Mononuclear cell (primary cell): ENCODE measurements around the gene SDHC. TPM values are rescaled to one million over a fixed set of nuclear protein-coding genes. Genes with fewer than 3 reads are reported as not detected.

Source experiments
- H3K27me3 ChIP-seq: 2 replicates; pipeline ENCODE4 v1.6.0; 2011; ENCODE audit warnings: low read length, control low read depth; ENCODE audit not compliant: insufficient read depth
- H3K4me1 ChIP-seq: 2 replicates; pipeline ENCODE4 v1.5.1; 2011; ENCODE audit warnings: mild to moderate bottlenecking, low read length, control low read depth; ENCODE audit not compliant: insufficient read depth
- H3K4me3 ChIP-seq: 2 replicates; pipeline ENCODE4 v1.5.1; 2011; ENCODE audit warnings: mild to moderate bottlenecking, low read length, moderate library complexity
- H3K9me3 ChIP-seq: 2 replicates; pipeline ENCODE4 v1.5.1; 2011; ENCODE audit warnings: low read depth, mild to moderate bottlenecking, control low read depth, low read length
- total RNA-seq: library from RNA; depleted of rRNA; stranded (reverse); fragments of >200 nt; gene quantifications from one replicate; pipeline ENCODE4 v1.2.3, GENCODE V29; 2012

SDHC gene, protein sequence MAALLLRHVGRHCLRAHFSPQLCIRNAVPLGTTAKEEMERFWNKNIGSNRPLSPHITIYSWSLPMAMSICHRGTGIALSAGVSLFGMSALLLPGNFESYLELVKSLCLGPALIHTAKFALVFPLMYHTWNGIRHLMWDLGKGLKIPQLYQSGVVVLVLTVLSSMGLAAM
- total RNA-seq, result 22.7 TPM

DNA sequence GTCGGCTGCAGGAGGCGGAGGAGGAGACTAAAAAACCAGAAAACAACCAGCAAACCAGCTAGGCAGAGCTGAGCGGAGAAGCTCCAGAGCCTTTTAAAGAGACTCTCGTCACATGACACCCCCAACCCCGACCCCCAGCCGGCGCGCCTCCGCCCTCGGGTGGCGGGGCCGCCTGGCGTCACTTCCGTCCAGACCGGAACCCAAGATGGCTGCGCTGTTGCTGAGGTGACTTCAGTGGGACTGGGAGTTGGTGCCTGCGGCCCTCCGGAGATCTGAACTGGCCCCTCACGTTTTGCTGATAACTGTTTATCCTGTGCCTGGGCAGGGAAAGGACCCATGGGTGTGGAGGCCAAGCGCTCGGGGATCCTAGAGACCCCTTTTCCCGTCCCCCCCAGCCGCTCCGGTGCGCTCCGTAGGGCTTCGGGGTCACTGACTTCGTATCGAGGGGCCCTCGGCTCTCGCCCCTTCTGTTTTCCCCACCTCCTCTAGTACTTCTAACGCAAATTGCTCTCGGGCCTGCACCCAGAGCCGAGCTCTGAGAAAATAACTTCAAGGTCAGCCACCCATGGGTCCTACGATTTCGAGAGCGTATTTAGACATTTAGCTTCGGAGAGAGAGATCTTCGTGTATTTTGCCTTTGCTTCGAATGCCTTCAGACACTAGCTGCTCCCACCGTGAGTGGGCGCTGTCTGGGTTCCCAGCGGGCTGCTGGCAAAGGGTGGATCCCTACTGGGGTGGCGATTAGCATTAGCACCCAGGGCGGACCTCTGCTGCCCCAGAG, at the start of gene SDHC:
Gene SDHC (plus strand): TSS at position 181 of the 781 bp plus-strand sequence. CDS start 25 bp downstream, at position 206.
- Histone ChIP-seq H3K4me3 (peak within 1 kb of the TSS; percentile 78), H3K9me3 (no peaks in the 10 kb centered on the region), H3K4me1 (peaks cover 13% of the 10 kb centered on the region), H3K27me3 (no peaks in the 10 kb centered on the region)

DNA sequence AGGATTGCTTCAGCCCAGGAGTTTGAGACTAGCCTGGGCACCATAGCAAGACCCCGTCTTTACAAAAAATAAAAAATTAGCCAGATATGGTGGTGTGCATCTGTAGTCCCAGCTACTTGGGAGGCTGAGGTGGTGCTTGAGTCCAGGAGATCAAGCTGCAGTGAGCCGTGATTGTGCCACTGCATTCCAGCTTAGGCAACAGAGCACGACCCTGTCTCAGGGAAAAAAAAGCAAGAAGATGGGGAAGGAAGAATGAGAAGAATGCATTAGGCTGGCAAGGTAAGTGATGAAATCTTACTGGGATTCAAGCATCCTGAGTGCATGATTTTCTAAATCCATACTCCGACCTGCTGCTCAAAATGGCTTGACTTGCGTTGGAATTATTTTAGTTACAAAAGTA, 48.9 kb upstream of the SDHC start:
- Histone ChIP-seq H3K27me3 (peaks cover 14% of the 10 kb centered on the region), H3K4me3 (no peak overlapping the region)

DNA sequence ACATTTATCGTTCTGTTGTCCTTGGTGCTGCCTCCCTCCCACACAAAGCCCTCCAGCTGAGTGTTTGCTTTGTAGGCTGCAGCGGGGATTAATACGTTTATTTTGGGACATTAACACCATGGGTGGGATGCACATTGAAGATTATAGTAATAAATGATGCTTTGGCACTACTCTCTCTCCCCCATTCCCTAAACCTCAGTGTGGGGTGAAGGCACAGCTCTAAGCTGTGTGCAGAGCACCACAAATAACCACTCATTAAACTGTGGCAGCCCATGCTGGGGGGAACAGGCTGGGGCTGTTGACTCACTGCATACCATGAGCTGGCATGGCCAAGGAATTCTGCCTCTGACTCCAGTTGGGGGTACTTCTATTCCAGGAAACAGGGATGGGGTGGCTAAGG, 48.0 kb upstream of the SDHC start:
- no peak overlapping the region for H3K4me3 ChIP-seq
- H3K9me3 ChIP-seq, result no peaks in the 10 kb centered on the region

More for the DNA sequence above, 48.9 kb upstream of the SDHC start:
- Histone ChIP-seq H3K9me3 (no peaks in the 10 kb centered on the region), H3K4me1 (peaks cover 8% of the 10 kb centered on the region)

DNA sequence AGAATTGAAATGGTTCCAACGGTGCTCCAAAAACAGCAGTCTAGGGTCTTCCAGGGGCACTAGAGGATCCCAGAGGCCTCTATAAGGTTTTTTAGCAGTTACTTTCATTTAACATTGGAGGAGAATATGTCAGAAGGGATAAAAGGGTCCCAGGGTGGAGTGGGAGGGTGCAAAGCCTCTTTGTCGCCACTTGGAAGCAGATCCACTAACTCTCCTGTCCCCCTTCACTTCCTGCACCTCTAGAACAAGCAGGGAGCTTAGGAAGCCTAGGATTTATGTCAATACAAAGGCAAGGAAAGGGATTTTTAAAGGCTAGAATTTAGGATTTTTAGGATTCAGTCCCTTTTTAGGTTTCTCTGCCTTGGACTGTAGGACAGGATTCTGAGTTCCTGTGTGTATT, 47.3 kb upstream of the SDHC start:
- Histone ChIP-seq H3K9me3 (no peaks in the 10 kb centered on the region), H3K27me3 (no peaks in the 10 kb centered on the region), H3K4me3 (no peak overlapping the region), H3K4me1 (peaks cover 8% of the 10 kb centered on the region)

More for the DNA sequence above, 48.0 kb upstream of the SDHC start:
- Histone ChIP-seq H3K27me3 (peaks cover 5% of the 10 kb centered on the region), H3K4me1 (peaks cover 8% of the 10 kb centered on the region)

DNA sequence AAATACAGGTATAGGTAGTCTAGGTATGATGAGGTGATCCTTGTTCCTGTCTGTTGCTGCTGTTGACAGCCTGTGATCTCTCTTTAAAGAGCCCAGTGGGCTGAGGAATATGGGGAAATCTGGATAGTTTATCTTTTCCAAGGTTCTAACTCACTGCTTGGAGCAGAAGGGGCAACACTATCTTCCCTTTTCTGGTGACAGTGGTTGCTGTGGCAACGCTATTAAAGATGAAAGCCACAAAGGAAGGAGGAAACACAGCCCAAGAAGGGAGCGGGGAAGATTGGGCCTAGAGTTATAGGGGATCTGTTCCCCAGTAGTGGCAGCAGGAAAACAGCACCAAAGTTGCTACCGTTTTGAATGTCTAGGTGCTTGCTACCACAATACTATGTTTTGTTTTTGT, 46.9 kb upstream of the SDHC start:
- no peak overlapping the region for H3K4me3 ChIP-seq
- H3K9me3 ChIP-seq, result no peaks in the 10 kb centered on the region
- peaks cover 8% of the 10 kb centered on the region for H3K4me1 ChIP-seq
- H3K27me3 ChIP-seq, result no peaks in the 10 kb centered on the region

DNA sequence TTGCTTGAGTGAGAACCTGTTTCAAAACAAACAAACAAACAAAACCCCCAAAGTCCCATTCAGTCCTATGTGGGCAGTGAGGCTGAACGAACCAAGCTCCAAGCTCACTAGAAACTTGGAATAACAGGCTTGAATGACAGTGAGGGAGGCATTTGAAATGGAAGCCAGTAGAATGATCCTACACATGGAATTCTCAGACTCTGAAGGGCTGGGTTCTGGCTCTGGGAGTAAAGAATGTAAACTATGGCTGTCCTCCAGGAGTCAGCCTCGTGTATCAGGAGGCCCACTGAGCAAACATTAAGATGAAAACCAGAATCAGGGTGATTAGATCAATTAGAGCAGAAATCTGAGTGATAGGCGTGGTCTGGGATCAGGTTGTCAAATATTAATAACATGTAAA, 40.8 kb upstream of the SDHC start:
- H3K4me3 ChIP-seq, result no peak overlapping the region
- peaks cover 10% of the 10 kb centered on the region for H3K27me3 ChIP-seq

DNA sequence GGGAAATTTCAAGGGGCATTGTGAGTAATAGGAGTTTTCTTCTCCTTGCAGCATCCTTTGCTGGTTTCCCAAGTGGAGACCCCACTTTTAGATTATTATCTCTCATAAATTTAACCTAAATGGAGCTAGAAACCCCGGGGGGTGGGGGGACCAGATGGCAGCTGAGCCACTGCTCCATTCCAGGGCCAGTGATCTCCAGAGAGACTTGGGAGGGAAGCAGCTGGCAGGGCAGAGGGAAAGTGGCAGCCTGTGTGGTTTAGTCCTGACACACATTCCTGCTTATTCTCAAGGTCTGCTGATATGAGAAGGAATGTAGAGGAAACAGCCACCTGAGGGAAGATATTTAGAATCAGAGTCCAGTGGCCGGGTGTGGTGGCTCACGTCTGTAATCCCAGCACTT, 39.3 kb upstream of the SDHC start:
- no peaks in the 10 kb centered on the region for H3K9me3 ChIP-seq
- H3K4me1 ChIP-seq, result no peaks in the 10 kb centered on the region
- no peak overlapping the region for H3K4me3 ChIP-seq
- peaks cover 10% of the 10 kb centered on the region for H3K27me3 ChIP-seq

More for the DNA sequence above, 40.8 kb upstream of the SDHC start:
- Histone ChIP-seq H3K4me1 (no peaks in the 10 kb centered on the region), H3K9me3 (no peaks in the 10 kb centered on the region)

DNA sequence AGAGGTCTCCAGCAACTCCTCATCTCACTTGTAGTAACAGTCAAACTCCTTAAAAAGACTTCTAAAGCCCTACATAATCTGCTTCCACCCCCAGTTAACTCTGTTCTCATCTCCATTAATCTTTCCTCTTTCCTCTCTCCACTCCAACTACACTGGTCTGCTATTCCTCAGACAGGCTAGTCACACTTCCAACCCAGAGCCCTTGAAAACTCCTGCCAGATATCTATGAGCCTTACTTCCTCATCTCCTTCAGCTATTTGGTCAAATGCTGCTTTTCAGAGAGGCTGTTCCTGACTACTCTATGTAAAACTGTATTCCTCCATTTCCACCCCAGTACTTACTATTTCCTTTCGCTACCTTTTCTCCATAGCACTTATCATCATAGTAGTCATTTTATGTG, 31.2 kb upstream of the SDHC start:
- H3K4me3 ChIP-seq, result no peak overlapping the region
- no peaks in the 10 kb centered on the region for H3K9me3 ChIP-seq

DNA sequence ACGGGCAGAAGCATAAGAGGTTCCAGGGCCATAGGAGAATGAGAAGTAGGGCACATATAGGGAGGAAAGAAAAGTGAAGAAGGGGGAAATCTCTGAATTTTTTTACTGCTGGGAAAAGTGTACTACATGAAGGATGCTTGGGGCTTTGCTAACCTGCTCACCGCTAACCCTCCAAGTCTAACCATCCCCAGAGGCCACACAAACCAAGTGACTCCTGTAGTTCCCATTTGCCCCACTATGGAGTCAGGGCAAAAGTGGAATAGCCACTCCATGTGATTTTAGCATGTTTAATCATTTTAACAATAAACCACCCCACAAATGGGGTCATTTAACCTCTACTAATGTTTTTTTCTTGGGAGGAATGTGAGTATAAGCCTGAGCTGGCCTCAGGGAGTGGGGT, 29.1 kb upstream of the SDHC start:
- Histone ChIP-seq H3K4me1 (no peaks in the 10 kb centered on the region), H3K27me3 (no peaks in the 10 kb centered on the region), H3K9me3 (no peaks in the 10 kb centered on the region), H3K4me3 (no peak overlapping the region)

More for the DNA sequence above, 31.2 kb upstream of the SDHC start:
- H3K4me1 ChIP-seq, result no peaks in the 10 kb centered on the region
- no peaks in the 10 kb centered on the region for H3K27me3 ChIP-seq

DNA sequence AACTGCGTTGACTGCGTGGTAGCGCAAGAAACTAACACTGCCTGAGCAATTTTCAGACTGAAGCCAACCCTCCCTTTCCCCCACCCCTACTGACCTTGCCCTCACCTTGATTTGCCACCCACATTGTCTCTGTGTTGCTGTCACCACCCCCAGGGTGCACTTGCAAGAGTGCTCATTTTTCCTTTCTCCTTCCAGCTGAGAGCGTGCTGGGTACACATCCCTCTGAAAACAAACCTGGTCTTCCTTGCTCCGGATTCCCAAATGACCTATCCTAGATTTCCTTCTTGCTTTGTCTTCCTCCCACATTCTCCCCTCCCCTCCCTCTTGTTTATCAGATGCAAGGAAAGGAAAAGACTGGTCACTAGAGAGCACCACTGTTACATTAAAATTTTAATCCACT, 28.7 kb upstream of the SDHC start:
- Histone ChIP-seq H3K27me3 (no peaks in the 10 kb centered on the region), H3K9me3 (no peaks in the 10 kb centered on the region), H3K4me1 (no peaks in the 10 kb centered on the region), H3K4me3 (no peak overlapping the region)

DNA sequence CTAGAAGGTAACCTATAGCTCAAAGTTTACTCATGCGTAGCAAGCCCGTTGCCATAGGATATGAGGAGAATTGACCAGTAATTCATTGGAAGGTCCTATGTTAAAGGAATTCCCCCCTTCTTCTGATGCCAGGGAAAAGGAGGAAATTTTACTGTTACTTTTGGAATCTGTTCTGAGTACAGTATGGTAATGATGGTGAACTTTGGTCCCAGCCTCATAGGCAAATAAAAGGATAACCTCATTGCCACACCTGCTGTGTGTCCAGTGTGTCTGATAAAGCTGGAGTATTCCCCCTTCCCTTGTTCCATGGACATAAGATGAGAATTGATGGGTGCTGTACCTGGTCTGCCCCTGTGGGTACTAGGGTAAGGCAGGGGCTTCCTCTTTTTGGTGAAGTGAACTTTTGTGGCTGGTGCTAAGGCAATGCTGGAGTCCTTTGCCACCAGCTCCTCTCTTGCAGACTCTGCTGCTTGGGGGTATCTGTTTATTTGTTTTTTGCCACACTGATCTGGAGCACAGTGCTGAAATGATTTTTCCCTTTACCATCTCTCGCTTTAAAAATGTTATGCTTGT, 26.6 kb upstream of the SDHC start:
- Histone ChIP-seq H3K4me3 (no peak overlapping the region), H3K27me3 (no peaks in the 10 kb centered on the region), H3K4me1 (no peaks in the 10 kb centered on the region), H3K9me3 (no peaks in the 10 kb centered on the region)

DNA sequence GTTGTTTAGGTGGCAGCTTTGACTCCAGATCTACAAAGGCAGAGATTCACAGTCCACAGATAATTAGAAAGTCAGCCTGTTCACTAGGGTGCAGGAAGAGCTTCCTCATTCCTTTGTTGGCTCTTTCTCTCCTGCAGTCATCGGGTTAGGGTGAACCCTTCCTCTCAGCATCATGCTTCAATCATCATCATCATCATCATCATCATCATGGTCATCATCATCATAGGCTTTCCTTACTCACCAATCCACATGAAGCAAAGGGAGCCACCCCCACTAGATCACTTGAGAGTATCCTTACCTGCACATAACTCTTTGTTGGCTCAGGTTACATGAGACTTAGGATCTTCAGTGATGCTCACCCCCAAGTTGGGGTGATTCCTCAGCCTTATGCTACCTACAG, 23.4 kb upstream of the SDHC start:
- Histone ChIP-seq H3K4me1 (no peaks in the 10 kb centered on the region), H3K4me3 (no peak overlapping the region), H3K9me3 (no peaks in the 10 kb centered on the region), H3K27me3 (no peaks in the 10 kb centered on the region)

DNA sequence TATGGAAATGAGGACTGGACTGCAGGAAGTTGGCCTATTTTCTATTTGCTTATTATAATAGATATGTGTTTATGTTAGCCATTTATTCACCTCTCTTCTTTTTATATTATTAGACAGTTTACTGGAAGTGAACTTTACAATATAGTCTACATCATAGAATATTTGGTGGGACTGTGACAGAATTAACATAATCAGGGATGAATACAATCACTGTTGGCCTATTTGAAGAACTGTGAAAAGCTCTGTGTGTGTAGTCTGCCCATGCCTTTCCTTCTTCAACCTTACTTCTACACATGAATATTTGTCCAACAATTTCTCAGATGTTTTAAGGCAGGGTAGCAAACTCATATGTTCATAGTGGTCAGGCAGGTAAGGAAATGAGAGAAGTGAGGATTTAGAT, 16.8 kb upstream of the SDHC start:
- no peak overlapping the region for H3K4me3 ChIP-seq
- peaks cover 23% of the 10 kb centered on the region for H3K4me1 ChIP-seq

DNA sequence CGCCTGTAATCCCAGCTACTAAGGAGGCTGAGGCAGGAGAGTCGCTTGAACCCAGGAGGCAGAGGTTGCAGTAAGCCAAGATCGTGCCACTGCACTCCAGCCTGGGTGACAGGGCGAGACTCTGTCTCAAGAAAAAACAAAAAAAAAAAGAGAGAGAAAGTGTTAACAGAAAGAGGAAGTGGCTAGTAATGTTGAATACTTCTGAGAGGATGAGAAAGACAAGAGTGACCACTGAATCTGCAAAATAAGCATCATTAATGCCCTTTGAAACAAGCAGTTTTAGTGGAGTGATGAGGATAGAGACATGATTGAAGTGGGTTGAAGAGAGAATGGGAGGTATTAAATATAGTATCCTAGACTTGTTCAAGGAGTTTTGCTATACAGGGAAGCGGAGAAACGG, 16.1 kb upstream of the SDHC start:
- Histone ChIP-seq H3K4me3 (no peak overlapping the region), H3K9me3 (no peaks in the 10 kb centered on the region), H3K27me3 (no peaks in the 10 kb centered on the region), H3K4me1 (peaks cover 23% of the 10 kb centered on the region)

More for the DNA sequence above, 16.8 kb upstream of the SDHC start:
- no peaks in the 10 kb centered on the region for H3K27me3 ChIP-seq
- no peaks in the 10 kb centered on the region for H3K9me3 ChIP-seq

DNA sequence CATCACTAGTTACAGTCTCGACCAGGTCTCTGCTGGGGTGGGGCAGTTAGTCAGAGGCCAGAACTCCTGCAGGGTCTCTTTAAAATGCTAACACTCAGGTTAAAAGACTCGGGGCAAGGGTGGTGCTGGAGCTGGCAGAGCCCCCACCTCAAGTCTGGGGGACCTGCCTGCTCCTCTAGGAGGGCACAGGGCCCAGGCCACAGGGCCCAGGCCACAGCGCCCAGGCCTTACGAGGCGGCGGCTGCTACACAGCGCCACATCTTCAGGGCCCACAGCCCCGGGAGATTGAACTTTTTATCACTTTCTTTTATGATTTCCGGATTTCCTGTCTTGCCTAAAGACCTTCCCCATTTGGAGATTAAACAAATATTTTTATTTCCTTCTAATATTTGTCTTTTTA, 14.8 kb upstream of the SDHC start:
- no peaks in the 10 kb centered on the region for H3K27me3 ChIP-seq
- H3K4me3 ChIP-seq, result no peak overlapping the region
- no peaks in the 10 kb centered on the region for H3K9me3 ChIP-seq
- peaks cover 29% of the 10 kb centered on the region for H3K4me1 ChIP-seq
